Measurements from ENCODE around the gene KBTBD7.

KBTBD7 gene

DNA sequence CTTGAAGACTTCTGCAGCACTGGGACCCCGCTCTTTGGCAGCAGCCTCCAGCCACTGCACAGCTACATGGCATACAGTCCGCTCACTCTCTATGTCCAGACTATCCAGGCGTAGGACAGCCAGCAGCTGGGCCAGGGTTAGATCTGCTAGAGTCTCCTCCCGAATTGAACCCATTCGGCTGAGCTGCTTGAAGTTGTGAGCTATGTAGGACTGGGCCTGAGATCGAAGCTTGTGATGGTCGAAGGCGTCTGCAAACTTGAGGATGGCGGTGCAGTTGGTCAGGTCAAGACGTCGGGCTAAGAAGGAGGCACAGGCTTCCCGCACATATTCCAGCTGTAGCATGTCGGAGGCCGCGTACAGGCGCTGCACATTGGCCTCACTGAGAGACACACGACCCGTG lies 900 bp downstream of the KBTBD7 start:
- TF ChIP-seq, protein P1, sequence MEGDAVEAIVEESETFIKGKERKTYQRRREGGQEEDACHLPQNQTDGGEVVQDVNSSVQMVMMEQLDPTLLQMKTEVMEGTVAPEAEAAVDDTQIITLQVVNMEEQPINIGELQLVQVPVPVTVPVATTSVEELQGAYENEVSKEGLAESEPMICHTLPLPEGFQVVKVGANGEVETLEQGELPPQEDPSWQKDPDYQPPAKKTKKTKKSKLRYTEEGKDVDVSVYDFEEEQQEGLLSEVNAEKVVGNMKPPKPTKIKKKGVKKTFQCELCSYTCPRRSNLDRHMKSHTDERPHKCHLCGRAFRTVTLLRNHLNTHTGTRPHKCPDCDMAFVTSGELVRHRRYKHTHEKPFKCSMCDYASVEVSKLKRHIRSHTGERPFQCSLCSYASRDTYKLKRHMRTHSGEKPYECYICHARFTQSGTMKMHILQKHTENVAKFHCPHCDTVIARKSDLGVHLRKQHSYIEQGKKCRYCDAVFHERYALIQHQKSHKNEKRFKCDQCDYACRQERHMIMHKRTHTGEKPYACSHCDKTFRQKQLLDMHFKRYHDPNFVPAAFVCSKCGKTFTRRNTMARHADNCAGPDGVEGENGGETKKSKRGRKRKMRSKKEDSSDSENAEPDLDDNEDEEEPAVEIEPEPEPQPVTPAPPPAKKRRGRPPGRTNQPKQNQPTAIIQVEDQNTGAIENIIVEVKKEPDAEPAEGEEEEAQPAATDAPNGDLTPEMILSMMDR (IDR thresholded peaks at IDR 0.05): no peak

DNA sequence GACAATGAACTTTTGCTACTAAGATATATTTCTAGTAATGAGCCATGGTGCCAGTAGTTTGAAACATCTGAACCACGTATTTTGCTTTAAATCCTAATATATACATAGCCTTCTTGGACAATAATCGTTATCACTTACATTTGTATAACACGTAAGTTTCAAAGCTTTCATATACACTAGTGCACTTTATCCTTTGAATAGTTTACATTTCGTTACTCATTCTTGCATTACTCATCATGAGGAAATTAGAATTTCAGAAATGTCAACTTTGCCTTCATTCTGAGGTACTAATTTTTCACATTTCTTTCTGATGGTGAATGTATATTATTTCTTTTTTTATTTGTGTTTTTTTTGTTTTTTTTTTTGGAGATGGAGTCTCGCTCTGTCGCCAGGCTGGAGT lies 5.8 kb downstream of the KBTBD7 start:
- TF ChIP-seq, protein P1 (IDR thresholded peaks at IDR 0.05): no peak

DNA sequence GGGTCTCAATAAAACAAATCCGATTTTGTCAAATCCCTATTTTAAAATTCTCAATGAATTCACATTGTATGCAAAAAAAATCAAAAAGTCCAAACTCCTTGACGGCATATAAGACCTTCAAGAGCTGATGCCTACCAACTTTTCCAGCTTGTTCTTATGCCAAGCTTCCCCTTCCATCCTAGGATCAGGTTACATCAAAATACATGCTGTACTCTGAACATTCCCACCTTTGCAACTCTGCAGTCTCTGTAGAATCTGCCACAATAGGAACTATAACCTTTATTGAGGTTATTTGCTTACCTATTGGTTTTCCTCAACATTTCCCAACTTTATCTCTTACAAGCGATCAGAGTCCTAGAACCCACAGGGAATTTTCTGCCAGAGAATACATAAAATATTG lies 7.9 kb downstream of the KBTBD7 start:
- TF ChIP-seq, protein P1 (IDR thresholded peaks at IDR 0.05): no peak

DNA sequence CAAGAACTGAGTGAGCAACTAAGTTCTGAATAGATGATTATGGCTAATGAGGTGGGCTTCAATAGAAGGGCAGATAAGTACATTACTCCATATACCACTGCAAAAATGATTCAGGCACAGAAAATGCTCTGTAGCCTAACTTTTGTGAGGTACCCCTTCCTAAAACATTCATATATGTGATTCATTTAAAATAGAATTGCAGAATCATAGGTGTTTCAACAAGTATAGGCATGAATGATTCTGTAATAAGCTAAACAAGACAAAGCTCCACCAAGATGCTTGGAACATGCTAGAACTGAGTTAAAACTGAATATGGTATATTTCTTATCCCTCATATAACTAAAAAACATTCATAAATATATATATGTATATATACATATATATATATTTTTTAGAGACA lies 12.1 kb downstream of the KBTBD7 start:
- TF ChIP-seq, protein P1 (IDR thresholded peaks at IDR 0.05): no peak

- TF ChIP-seq, protein P1 (IDR thresholded peaks at IDR 0.05): no peak
Measured at GRCh38 chr13:41179593-41180250, 14.6 kb downstream of the KBTBD7 start.

GRCh38 chr13:41178040-41178439 lies 16.3 kb downstream of the KBTBD7 start:
- TF ChIP-seq, protein P1 (IDR thresholded peaks at IDR 0.05): no peak

DNA sequence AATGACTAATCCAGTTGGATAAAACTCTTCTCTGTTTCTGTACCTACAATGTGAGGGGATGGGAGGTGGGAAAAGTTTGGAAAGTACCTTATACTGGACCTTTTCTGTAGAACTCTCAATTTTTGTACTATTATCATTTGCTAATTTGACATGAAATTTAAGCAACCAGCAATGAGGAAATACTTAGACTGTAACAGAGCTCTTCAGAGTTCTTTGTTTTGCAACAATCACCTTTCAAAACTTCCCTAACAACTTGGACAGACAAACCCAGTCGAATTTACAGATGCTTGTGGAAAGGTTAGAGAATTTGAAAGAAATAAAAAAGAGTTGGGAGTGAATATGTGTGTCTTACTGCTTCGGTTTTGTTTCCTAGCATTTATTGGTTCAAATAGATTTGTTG lies 16.8 kb downstream of the KBTBD7 start:
- TF ChIP-seq, protein P1 (IDR thresholded peaks at IDR 0.05): no peak

- TF ChIP-seq, protein P1 (IDR thresholded peaks at IDR 0.05): no peak
Measured at GRCh38 chr13:41162151-41162550, 32.2 kb downstream of the KBTBD7 start.
